Esophagus (tissue), 2 donors: ENCODE results near the gene ITGB3. TPM values are rescaled to one million over a fixed set of nuclear protein-coding genes. Genes with fewer than 3 reads are reported as not detected.

Experiments used
- H3K27ac ChIP-seq, 2 donors: one replicate each; pipeline ENCODE4 v1.5.1; 2013; ENCODE audit warnings: low read depth in 2 of 2, mild to moderate bottlenecking in 2 of 2, inconsistent platforms in 1 of 2, low read length in 1 of 2, moderate library complexity in 1 of 2
- H3K27me3 ChIP-seq, 2 donors: one replicate each; pipeline ENCODE4 v1.6.1; 2013; ENCODE audit warnings: low read length in 2 of 2, control low read depth in 1 of 2, mild to moderate bottlenecking in 1 of 2; ENCODE audit not compliant: insufficient read depth in 2 of 2, control insufficient read depth in 1 of 2
- H3K36me3 ChIP-seq, 2 donors: one replicate each; pipeline ENCODE4 v1.6.1; 2013; ENCODE audit warnings: low read length in 1 of 2; ENCODE audit not compliant: control insufficient read depth in 2 of 2, insufficient read depth in 2 of 2
- H3K4me1 ChIP-seq, 2 donors: one replicate each; pipeline ENCODE4 v1.6.1; 2013; ENCODE audit warnings: low read length in 1 of 2; ENCODE audit not compliant: control insufficient read depth in 2 of 2, insufficient read depth in 2 of 2
- H3K4me3 ChIP-seq, 2 donors: one replicate each; pipeline ENCODE4 v1.5.1; 2013; ENCODE audit warnings: low read length in 2 of 2, mild to moderate bottlenecking in 2 of 2, low read depth in 1 of 2, moderate library complexity in 1 of 2
- H3K9me3 ChIP-seq, 2 donors: one replicate each; pipeline ENCODE4 v1.6.1; 2013; ENCODE audit warnings: mild to moderate bottlenecking in 2 of 2, low read depth in 1 of 2, low read length in 1 of 2, moderate library complexity in 1 of 2; ENCODE audit not compliant: control insufficient read depth in 2 of 2, insufficient read depth in 1 of 2
- WGBS, 2 donors: extraction: QIAGEN DNeasy Blood & Tissue Kit; methylation state at CpG; one replicate each; pipeline ENCODE4 v1.1.7; 2013; 5-methylcytosine and 5-hydroxymethylcytosine counted together
- polyA plus RNA-seq, 2 donors: library from polyadenylated mRNA; stranded (reverse); fragments of 200-250 nt; gene quantifications; one replicate each; pipeline ENCODE4 v1.2.3, GENCODE V29; 2013
- donor health status: healthy with polysubstance abuse.
- donor health status: Bipolar disorder and iron deficiency.

Gene ITGB3
- polyA plus RNA-seq, 2 donors: 0.71 to 1.0 TPM

DNA sequence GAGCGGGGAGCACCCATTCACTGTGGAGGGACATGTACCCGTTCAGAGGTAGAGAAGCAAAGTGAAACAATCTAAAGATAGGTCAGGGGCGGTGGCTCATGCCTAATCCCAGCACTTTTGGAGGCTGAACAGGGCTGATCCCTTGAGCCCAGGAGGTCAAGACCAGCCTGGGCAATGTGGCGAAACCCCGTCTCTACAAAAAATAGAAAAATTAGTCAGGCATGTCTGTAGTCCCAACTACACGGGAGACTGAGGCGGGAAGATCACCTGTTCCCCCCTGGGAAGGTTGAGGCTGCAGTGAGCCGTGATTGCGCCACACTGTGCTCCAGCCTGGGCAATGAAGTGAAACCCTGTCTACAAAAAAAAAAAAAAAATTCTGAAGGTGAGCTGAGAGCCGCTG lies 22.8 kb upstream of the ITGB3 start:
- no peaks in the 10 kb centered on the region for H3K9me3 ChIP-seq
- H3K4me3 ChIP-seq: no peak overlapping the region
- H3K27ac ChIP-seq: no peak overlapping the region
- no peaks in the 10 kb centered on the region for H3K36me3 ChIP-seq
- H3K27me3 ChIP-seq: no peaks in the 10 kb centered on the region
- H3K4me1 ChIP-seq: no peaks in the 10 kb centered on the region
- 79 to 88% methylated on average over 10 of the region's 10 CpGs for WGBS, 2 donors

DNA sequence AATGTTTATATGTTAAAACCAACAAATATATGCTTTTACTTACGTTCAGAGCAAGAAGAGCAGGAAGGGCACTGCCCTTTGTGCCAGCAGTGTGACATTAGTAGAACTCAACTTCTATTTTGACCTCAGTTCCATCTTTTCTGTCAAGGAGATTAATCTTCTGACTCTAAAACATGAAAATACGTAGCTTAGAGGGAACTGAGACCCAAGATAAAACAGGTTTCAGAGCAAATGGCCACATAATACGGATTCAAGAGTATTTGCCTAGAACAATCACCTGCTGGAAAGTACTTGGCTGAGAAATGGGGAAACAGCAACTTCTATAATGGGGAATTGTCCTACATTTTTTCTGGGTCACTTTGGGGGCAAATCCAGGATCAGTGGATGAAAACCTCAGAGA lies 22.3 kb upstream of the ITGB3 start:
- H3K36me3 ChIP-seq: no peaks in the 10 kb centered on the region
- H3K27ac ChIP-seq: no peak overlapping the region
- no peaks in the 10 kb centered on the region for H3K9me3 ChIP-seq
- no peaks in the 10 kb centered on the region for H3K27me3 ChIP-seq
- H3K4me1 ChIP-seq: no peaks in the 10 kb centered on the region
- H3K4me3 ChIP-seq: no peak overlapping the region
- 64 to 83% methylated on average over 3 of the region's 3 CpGs for WGBS, 2 donors

GRCh38 chr17:47231866-47232265 lies 21.8 kb upstream of the ITGB3 start:
- WGBS, 2 donors: 83 to 88% methylated on average over 3 of the region's 3 CpGs
- H3K27me3 ChIP-seq: no peaks in the 10 kb centered on the region
- H3K4me3 ChIP-seq: no peak overlapping the region
- no peaks in the 10 kb centered on the region for H3K4me1 ChIP-seq
- H3K36me3 ChIP-seq: no peaks in the 10 kb centered on the region
- no peaks in the 10 kb centered on the region for H3K9me3 ChIP-seq
- no peak overlapping the region for H3K27ac ChIP-seq

DNA sequence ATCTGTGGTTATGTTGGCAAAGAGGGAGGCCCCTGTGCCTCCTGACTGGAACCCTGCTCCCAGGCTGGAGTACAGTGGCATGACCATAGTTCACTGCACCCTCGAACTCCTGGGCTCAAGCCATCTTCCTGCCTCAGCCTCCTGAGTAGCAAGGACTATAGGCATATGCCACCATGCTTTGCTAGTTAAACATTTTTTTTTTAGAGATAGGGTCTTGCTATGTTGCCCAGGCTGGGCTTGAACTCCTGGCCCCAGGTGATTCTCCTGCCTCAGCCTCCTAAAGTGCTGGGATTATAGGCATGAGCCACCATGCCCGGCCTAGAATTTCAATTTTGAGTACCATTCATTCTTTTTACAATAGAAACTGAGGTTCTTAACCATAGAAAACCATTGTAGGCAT lies 21.2 kb upstream of the ITGB3 start:
- Histone ChIP-seq H3K27ac (no peak overlapping the region), H3K4me3 (no peak overlapping the region), H3K27me3 (no peaks in the 10 kb centered on the region), H3K4me1 (no peaks in the 10 kb centered on the region), H3K36me3 (no peaks in the 10 kb centered on the region), H3K9me3 (no peaks in the 10 kb centered on the region)
- whole genome bisulfite sequencing, 2 donors: 87 to 93% methylated on average over 2 of the region's 2 CpGs

DNA sequence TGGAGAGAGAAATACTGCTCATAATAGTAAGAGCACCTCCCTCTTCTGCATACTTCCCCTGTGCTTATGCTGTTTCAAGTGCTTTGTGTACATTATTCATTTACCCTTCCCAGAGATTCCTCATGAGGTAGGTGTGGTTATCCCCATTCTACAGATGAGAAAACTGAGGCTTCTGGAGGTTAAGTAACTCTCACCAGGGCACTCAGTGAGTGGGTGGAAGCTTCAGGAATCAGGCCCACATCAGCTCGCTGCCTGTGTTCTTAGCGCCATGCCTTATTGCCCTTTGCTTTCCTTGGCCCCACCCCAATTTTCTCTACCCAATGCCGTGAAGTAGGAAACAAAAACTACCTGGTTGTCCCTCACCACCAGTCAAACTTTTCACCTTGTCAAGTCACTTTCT lies 18.1 kb upstream of the ITGB3 start:
- Histone ChIP-seq H3K27ac (no peak overlapping the region), H3K4me1 (no peaks in the 10 kb centered on the region)

GRCh38 chr17:47235923-47236322 lies 17.7 kb upstream of the ITGB3 start:
- no peaks in the 10 kb centered on the region for H3K36me3 ChIP-seq
- no peak overlapping the region for H3K27ac ChIP-seq
- H3K4me1 ChIP-seq: no peaks in the 10 kb centered on the region
- H3K4me3 ChIP-seq: no peak overlapping the region
- no peaks in the 10 kb centered on the region for H3K9me3 ChIP-seq
- 92 to 96% methylated on average over 2 of the region's 2 CpGs for WGBS, 2 donors
- H3K27me3 ChIP-seq: no peaks in the 10 kb centered on the region

More for the DNA sequence above, 18.1 kb upstream of the ITGB3 start:
- 79 to 84% methylated on average over 3 of the region's 3 CpGs for WGBS, 2 donors
- no peaks in the 10 kb centered on the region for H3K27me3 ChIP-seq
- no peaks in the 10 kb centered on the region for H3K9me3 ChIP-seq
- no peak overlapping the region for H3K4me3 ChIP-seq
- no peaks in the 10 kb centered on the region for H3K36me3 ChIP-seq

DNA sequence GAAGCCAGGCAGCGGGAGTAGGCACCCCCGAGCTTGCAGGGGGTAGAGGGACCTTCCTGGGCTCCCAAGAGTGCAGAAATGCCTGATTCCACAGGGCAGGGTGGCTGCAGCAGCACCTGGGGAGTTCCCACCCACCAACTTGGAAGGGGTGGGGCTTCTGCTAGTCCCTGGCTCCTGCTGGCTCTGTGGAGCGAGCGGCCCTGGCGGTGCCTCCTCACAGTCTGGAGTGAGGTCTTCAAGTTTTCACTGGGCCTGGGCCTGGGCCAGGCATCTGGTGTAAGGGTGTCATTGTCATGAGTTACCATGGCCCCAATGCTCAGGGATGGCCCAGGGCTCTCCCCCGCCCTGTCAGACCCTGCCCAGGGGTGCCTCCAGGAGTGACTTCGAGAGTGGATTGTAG lies 15.8 kb upstream of the ITGB3 start:
- Histone ChIP-seq H3K27me3 (no peaks in the 10 kb centered on the region), H3K9me3 (no peaks in the 10 kb centered on the region), H3K36me3 (no peaks in the 10 kb centered on the region), H3K27ac (no peak overlapping the region), H3K4me3 (no peak overlapping the region), H3K4me1 (no peaks in the 10 kb centered on the region)
- WGBS, 2 donors: 90 to 94% methylated on average over 7 of the region's 7 CpGs

DNA sequence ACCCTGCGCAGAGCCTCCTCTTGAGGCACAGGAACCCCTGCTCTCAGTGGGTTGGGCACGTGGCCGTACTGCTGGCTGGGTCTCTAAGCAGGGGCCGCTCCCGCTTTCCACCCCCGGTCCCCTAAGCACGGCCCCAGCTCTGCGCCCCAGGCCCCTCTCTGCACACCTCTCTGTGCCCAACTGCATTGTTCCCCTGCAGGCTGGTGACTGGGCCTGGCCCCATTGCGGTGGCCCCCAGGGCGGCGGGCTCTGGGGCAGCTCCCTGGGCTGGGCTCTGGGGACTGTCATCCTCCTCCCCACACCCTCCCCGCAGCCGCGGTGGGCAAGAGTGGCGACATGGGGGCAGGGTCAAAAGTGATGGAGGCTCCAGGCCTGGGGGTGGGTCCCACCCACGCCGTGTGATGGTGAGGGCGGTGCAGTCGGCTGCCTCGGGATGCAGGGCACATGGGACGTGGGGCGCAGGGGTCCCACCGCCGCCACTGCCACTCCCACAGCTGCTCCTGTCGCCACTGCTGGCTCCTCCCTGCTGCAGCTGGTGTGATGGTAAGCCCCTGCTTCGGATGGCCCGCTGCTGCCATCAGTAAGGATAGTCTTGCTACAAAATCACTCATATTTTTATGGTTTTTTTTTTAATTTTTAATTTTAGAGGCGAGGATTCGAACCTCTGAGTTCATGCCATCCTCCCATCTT lies 15.2 kb upstream of the ITGB3 start:
- Histone ChIP-seq H3K27me3 (no peaks in the 10 kb centered on the region), H3K9me3 (no peaks in the 10 kb centered on the region), H3K36me3 (no peaks in the 10 kb centered on the region), H3K4me1 (no peaks in the 10 kb centered on the region), H3K4me3 (no peak overlapping the region), H3K27ac (no peak overlapping the region)
- WGBS, 2 donors: 86 to 91% methylated on average over 25 to 29 of the region's 29 CpGs

DNA sequence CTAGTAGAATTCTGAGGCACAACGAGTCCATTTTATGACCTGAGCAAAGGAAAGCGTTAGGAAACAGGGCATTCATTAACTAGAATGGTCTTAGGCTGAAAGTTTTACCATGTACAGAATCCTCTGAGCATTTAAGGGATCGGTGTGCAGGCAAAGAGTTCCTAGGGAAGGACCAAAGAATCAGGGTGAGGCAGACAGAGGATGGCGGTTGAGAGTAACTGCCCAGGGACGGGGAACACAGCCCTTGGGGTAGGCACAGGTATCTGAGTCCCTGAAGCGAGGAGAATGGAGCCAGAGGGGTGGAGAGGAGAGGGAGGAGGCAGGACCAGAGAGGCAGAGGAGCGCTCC lies 14.0 kb upstream of the ITGB3 start:
- WGBS, 2 donors: 82 to 85% methylated on average over 7 of the region's 7 CpGs
- H3K4me1 ChIP-seq: no peaks in the 10 kb centered on the region
- no peak overlapping the region for H3K4me3 ChIP-seq

GRCh38 chr17:47239967-47240651 lies 13.5 kb upstream of the ITGB3 start:
- H3K36me3 ChIP-seq: no peaks in the 10 kb centered on the region
- no peaks in the 10 kb centered on the region for H3K9me3 ChIP-seq
- 52 to 57% methylated on average over 3 of the region's 3 CpGs for WGBS, 2 donors
- H3K4me3 ChIP-seq: no peak overlapping the region
- no peaks in the 10 kb centered on the region for H3K27me3 ChIP-seq
- H3K4me1 ChIP-seq: no peaks in the 10 kb centered on the region
- peak overlapping the region; percentile 54 to 56 for H3K27ac ChIP-seq

More for the DNA sequence above, 14.0 kb upstream of the ITGB3 start:
- Histone ChIP-seq H3K27ac (peak overlapping the region; percentile 54 to 56), H3K9me3 (no peaks in the 10 kb centered on the region), H3K27me3 (no peaks in the 10 kb centered on the region), H3K36me3 (no peaks in the 10 kb centered on the region)
